Fibroblast of skin of right quadriceps (primary cell): ENCODE measurements around the gene POLR3B.
"Not testable (repeated sequence)": the region's sequence is repeated elsewhere in the genome, so short reads cannot be mapped to it uniquely, and the experiment has no call there.

Experiments used
- DNase-seq: peaks from one replicate; pipeline ENCODE4 v3.0.0-alpha.2; 2013

Gene POLR3B

DNA sequence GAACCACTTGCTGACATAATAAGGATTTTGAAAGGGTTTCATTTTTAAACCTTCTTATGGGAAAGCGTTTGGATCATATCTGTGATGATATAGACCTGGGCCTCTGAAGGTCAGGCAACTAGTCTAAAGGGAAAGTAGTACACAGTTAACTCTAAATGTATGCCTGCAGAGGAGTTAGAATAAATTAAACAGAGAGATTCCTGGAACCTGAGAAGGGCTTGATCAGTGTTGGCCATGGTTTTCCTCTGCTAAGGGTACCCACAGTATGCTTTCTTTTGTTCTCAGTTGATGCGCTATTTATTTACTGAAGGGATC lies 14.4 kb upstream of the POLR3B start:
- no peak for DNase-seq

DNA sequence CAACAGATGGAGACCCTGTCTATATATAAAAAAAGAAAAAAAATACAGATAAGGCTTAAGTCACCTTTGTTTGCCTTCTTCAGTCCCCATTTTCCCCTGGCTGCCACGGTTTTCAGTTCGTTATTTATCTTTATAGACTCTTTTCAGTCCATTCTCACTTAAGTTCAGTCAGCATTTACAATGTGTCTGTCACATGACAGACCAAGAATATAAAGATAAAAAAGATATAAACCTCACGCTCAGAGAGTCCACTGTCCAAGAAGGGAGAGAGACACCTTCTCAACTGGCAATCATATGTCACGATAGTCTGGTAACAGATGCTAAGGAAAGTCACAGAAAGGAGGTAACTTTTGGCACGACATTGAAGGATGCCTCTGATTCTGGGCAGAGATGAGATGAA lies 13.4 kb upstream of the POLR3B start:
- no peak for DNase-seq

DNA sequence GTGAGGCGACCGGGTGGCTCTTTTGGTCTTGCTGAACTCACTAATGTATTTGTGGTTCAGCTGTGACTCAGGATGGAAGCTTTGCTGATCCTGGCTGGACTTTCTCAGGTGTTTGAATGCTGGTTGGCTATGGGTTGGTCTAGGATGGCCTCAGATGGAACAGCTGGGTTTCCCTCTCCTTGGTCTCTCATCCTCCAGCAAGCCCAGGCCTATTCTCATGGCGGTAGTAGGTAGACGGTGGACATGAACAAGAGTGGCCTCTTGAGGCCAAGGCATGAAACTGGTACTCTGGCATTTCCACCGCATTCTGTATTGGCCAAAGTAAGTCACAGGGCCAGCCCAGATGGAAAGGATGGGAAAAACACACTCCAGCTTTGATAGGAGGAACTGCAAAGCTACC lies 11.8 kb upstream of the POLR3B start:
- peak; percentile 48 for DNase-seq

DNA sequence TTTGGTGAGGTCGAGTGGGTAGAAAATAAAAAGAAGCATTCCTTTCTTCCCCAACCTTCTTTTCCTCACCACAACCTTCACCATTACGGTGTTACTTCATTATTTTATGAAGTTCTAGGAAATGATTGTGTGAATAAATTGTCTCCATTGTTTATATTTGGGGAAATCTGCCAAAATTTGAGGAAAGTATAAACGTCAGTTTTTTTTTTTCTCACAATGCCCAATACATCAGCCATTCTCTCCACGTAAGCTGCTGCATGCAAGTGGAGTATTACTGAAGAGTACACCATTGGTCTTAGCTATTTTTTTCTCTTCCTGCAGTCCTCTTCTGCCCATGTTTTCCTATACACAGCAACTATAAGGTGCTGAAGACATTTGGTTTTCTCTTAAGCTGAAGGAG lies 9.1 kb upstream of the POLR3B start:
- no peak for DNase-seq

DNA sequence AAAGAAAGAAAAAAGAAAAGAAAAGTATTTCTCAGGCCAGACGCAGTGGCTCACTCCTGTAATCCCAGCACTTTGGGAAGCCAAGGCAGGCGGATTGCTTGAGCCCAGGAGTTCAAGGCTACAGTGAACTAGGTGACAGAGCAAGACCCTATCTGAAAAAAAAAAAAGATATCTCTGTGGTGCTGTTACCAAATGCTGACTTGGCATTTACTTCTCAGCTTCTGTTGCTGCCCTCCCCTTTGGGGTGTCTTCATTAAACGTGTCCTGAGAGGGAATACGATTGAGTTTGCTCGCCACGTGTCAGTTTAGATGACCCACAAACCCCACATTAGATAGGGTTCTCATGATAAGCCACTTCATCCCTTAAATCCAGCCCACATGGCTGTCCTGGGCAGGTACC lies 4.4 kb upstream of the POLR3B start:
- DNase-seq: no peak

DNA sequence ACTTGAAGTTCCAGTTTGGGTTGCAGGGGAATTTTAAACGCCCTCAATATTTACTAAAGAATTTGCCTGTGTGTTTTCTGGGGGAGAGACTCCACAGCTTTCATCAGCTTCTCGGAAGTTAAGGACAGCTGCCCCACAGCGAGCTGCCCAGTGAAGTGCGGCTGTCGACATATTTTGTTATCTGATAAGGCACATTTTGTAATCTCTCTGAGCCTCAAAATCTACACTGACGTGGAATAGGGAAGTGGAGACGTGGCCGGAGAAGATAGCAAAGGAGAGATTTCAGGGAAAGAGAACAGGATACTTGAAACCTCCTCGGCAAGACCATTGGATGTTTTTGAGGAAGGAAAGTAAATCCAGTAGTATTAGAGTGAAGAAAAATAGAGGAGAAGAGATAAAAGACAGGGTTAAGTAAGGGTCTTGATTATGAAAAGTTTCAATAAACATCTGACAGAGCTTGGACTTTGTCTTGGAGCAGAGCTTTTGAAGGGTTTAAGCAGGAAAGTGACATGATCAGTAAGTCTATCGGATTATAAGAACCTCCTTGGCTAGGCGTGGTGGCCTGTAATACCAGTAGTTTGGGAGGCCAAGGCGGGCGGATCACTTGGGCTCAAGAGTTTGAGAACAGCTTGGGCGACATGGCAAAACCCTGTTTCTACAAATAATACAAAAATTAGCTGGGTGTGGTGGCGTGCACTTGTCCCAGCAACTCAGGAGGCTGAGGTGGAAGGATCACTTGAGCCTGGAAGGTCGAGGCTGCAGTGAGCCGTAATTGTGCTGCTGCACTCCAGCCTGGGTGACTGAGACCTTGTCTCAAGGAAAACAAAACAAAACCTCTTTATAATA lies 1.1 kb downstream of the POLR3B start:
- DNase-seq: peak; percentile 58

DNA sequence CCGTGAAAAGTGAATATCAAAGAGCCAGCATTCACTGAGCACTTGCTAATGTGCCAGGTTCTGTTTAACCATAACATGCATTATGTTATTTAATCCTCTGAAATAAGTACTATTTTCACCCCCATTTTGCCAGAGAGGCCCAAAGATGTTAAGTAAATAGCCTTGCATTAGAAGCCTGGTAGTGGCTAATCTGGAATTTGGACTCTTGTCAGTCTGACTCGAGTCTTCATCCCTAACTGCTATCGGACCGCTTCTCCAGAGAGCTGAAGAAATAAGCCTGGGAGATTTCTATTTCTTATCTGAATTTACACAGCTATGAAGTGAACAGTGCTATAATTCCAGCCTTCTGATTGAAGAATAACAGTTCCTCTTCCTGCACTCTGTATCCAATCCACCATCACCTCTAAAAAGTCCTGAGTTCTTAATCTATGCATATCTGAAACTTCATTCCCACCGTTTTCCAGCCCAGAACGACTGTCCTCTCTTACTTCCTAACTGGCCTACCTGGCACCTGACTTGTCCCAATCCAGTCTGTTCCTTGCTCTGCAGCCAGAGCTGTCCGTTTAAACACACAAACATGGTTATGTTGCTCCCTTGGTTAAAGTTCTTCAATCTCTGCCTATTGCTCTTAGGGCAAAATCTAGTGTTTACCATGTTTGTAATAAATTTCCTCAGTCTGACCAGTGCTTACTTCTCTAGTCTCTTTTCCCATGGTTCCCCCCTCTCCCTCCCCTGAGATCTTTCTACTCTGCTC lies 2.3 kb downstream of the POLR3B start:
- no peak for DNase-seq

DNA sequence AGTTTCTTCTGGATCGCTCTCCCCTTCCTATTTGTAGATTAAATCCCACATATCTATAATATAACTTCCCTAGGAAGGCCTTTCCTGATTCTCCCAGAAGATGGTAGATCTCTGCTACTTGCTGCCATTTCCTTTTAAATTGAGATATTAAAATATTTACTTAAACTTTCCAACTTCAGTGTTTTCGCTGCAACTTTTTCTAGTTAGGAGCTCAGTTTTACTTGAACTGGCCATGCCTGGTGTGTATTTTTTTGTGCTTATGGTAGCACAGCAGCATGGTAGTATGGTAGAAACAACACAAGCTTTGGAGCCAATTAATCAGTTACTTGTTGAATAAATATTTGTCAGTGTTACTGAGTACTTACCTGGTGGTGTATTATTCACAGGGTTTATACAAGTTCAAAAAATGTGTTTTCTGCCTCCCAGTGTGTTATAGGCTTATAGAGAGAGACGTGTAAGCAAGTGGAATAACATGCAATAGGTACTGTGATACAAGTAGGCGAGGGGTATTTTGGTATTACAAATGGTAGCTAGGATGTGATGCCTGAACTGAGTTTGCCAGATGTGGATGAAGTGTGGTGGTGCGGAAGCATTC lies 2.9 kb downstream of the POLR3B start:
- DNase-seq: no peak

DNA sequence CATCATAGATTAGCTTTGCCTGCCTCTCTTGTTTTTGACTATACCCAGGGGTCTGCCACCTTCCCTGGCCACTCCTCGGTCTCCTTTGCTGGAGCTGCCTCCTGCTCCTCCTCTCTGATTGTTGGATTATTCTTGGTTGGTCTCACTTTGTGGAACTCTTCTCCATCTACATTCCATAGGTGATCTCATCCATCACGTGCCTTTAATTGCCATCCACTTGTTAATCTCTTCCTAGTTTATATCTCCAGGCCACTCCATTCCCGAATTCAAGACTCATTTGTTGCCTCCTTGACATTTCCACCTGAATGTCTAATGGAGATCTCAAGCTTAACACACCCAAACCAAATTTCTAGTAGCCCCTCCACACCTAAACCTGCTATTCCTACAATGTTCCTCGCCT lies 5.4 kb downstream of the POLR3B start:
- no peak for DNase-seq

DNA sequence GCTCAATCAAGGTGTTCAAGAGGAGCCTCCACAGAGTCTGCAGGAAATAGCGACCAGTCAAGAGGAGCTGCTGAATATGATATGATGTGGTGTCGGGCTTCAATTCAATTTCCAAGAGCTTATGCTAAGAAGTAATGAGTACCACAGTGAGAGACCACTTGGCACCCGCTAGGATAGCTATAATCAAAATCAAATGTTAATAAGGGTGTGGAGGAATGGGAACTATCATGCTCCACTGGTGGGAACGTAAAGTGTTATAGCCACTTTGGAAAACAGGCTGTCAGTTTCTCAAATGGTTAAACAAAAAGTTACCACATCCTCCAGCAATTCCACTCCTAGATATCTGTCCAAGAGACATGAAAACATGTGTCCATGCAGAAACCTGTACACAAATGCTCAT lies 6.7 kb downstream of the POLR3B start:
- DNase-seq: no peak

DNA sequence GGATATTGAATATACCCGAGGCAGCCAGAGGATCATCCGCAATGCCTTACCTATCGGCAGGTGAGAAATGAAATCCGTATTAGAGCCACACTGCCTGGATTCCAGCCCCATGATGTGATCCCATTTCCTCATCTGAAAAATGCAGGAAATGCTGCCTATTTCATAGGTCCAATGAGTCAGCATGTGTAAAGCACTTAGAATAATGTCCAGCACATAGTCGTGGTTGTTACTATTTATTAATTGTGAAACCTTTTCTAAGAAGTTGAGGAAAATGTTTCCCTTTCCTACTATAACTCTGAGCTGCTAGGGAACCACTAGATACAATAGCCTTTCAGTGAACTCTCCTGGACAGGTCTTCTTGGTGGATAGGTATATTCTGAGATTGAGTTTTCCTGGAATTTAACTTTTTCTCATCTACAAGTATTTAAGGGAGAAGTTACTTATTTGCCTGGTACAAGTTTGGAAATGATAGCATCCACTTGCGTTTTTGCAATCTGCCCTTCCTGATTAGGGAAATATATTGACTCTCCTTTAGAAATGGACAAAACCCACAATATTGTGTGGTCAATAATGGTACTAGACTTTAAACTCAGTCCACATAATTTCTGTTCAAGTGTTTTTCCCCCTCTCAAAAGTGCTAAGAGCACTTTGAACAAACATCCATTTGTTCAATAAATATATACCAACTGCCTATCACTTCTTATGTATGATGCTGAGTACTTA lies 12.2 kb downstream of the POLR3B start:
- DNase-seq: peak; percentile 82

DNA sequence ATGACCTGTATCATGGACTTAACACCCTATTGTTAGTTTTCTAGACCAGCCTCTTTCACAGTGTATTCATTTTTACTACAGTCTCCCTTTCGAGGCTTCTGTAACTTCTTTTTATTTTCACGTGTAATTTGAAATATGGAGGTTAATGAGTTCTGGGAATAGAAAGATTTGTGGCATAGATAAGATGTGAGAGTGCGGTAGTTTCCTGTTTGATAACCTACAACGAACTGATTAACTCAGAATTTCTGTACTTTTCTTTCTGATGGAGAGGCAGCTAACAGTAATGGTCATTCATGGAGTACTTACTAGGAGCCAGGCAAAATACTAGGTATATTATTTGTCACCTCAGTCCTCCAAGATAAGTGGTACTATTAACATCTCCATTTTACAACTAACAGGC lies 21.2 kb downstream of the POLR3B start:
- no peak for DNase-seq

DNA sequence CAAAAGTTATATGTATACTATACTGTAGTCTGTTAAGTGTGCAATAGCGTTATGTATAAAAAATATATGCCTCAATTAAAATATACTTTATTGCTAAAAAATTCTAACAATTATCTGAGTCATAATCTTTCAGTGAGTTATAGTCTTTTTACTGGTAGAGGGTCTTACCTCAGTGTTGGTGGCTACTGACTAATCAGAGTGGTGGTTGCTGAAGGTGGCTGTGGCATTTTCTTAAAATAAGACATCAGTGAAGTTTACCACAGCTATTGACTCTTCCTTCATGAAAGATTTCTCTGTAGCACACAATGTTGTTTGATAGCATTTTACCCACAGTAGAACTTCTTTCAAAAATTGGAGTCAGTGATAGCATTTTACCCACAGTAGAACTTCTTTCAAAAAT lies 23.4 kb downstream of the POLR3B start:
- peak; percentile 22 for DNase-seq

DNA sequence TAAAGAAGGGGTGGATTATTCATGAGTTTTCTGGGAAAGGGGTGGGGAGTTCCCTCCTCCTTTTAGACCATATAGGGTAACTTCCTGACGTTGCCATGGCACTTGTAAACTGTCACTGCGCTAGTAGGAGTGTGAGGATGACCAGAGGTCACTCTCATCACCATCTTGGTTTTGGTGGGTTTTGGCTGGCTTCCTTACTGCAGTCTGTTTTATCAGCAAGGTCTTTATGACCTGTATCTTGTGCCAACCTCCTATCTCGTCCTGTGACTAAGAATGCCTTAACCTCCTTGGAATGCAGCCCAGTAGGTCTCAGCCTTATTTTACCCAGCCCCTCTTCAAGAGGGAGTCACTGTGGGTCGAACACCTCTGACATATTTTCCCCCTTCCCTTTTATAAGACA lies 24.3 kb downstream of the POLR3B start:
- DNase-seq: not testable (repeated sequence)

DNA sequence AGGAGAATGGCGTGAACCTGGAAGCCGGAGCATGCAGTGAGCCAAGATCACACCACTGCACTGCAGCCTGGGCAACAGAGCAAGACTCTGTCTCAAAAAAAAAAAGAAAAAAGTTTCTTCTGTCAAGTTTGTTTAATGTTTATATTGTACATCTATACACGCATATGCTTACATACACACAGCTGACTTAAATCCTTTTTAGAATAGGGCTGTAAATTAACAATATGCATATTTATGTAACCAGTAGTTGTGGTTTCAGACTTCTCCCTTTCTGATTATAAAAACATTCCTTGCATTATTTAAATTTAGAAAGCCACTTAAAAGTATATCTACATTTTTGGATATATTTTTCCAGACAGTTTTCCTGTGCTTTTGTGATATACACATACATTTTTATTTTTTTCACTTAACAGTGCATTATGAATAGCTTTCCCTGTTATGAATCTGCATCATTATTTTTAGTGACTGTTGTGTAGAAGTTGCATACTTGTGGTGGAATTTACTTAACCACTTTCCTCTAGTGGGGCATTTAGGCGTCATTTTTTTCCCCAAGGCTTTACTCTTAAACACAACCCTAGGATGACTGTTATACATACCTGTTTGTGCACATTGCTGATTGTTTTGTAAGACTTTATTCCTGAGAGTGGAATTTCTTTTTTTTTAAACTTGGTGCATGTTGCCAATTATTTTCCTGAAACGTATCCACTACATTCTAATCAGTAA lies 29.4 kb downstream of the POLR3B start:
- peak; percentile 84 for DNase-seq

DNA sequence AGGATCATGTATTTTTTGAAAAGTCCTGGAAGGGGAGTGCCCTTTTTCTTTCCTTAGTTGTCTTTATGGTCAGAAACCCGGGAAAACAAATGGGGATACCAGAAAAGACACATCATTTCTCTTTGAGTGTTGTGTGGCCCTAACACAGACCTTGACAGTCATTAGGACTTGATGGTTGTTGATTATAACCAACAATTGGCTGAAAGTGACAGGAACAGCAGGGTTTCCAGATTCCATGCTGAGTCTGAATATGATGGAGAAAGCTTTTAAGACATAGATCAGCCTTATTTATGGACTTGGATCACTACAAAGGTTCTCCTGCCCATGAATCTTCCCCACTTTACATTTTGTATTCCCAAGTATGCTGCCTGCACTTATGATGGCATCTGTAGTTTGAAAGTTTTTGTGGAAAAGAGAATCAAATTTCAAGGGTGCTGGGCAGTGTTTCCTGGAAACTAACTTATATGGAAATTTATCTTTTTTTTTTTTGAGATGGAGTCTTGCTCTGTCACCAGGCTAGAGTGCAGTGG lies 30.4 kb downstream of the POLR3B start:
- peak; percentile 20 for DNase-seq

DNA sequence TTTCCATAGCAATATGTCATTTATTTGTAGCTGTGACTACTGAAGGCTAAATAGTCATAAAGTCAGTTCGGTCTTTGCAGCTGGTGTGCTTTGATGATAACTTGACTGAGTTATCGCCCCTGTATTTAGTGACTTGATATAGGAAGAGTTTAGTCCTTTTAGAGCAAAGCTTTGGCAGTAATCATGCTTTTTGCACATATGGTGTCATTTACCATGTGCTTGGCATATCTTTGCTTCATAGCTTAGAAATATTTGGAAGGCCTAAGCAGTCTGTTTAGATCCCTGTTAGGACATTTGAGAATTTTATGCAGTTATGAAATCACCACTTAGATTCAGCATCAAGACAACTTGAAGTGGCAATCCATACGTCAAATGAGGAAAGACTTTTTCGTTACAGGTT lies 31.6 kb downstream of the POLR3B start:
- peak; percentile 32 for DNase-seq

DNA sequence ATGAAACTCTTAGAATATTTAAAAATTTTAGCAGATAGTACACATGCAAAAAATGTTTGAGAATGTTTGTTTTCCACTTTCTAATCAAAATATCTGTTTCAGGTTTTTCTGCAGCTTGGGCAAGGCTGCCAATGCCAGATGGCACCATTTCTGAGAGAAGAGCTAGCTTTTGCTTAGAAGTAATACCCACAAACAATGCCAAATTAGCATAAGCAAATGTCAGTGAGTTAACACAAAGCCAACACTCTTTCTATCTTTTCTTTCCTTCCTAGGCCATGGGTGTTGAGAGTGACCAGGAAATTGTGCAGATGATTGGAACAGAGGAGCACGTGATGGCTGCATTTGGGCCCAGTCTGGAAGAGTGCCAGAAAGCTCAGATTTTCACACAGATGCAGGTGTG lies 35.2 kb downstream of the POLR3B start:
- no peak for DNase-seq

DNA sequence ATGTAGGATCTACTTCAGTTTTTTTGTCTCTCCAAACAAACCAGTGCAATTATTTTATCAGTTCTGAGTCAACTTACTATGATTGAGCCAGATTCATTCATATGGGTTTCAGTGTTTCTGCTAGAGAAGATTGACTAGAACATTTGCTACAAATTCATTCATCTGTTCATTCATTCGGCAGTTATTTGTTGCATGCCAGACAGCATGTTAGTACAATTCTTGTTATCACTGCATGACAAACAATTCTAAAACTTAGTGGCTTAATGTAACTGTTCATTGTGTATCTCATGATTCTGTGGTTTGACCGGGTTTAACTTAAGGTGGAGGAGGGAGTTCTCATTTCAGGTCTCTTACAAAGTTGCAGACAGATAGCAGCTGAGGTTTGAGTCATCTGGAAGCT lies 52.3 kb downstream of the POLR3B start:
- DNase-seq: no peak

DNA sequence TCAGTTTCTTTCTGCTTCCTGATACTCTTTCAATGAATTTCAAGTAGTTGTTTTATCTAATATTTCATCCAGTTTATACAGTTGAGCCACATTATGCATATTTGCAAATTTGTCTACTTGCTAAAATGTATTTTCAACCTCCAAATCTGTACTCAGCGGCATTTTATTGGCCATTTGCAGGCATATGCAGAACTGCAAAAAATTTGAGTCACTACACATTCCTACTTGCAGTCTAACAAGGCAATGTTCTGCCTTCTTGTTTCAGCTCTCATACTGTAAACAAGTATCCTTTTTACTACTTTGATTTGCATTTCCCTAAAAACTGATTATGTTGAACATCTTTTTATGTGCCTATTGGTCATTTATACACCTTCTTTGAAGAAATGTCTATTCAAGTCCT lies 55.0 kb downstream of the POLR3B start:
- DNase-seq: no peak

DNA sequence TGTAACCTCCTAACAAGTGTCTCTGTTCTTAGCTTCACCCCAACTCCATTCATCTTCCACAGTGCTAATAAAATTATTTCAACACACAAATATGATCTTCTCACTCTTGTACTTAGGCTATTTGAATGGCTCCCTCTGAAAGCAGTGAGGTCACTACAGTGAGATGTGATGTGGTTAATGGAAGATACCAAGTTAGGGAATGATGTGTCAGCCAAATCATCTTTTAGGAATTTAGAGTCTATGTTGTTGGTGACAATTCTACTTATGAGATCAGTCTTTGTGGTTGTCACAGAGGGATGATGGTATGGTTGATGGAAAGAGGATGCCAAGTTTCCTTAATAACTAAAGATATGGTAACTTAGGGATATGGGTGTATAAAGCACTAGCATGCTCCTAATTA lies 57.6 kb downstream of the POLR3B start:
- DNase-seq: peak; percentile 85

DNA sequence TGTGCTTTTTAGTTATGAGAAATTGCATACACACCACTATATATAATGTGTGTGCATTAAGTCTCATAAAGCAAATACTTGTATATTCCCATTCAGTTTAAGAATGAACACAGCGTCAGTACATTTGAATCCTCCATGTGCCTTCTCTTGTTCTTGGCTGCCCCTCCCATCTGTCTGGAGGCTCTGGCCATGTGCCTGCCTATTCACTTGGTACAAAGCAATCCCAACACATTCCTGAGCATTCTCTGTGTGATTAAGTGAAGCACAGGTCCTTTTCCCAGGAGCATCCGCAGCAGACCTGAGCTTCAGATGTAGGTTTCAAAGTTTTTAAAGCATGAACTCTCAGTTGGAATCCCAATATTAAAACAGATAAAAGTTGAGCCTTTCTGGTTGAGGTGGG lies 58.7 kb downstream of the POLR3B start:
- no peak for DNase-seq
